Fibroblast of the conjunctiva (primary cell): ENCODE results near the gene IVD.

Source experiments
- DNase-seq: peaks from one replicate; pipeline ENCODE4 v3.0.0-alpha.2; 2010; ENCODE audit warnings: low read depth

IVD gene

DNA sequence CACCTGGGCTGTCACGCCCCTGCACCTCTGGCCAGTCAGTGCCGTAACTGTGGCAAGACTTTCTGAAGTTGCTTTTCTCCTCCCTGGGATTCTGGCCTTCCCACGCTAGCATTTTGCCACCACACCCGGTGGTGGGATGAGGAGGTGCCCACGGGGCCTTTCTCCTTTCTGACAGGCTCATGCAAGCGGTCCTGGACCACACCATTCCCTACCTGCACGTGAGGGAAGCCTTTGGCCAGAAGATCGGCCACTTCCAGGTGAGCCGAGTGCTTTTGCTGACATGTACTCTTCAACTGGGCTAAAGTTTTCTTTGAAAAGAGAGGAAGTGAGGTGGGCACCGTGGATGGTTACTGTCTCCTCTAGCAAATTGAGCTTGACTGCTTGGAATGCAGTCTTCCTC, 9.6 kb downstream of the IVD start:
- DNase-seq, result no peak

DNA sequence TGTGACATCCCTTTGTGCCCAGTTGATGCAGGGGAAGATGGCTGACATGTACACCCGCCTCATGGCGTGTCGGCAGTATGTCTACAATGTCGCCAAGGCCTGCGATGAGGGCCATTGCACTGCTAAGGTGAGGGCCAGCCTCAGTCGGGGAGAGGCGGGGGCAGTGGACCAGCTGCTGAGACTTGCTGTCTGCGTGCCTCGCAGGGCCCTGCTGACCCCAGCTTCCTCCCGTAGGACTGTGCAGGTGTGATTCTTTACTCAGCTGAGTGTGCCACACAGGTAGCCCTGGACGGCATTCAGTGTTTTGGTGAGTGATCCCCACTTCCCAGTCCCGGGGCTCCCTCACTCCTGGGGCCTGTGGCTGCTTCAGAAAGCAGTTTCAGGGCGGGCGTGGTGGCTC, 10.5 kb downstream of the IVD start:
- DNase-seq, result no peak

DNA sequence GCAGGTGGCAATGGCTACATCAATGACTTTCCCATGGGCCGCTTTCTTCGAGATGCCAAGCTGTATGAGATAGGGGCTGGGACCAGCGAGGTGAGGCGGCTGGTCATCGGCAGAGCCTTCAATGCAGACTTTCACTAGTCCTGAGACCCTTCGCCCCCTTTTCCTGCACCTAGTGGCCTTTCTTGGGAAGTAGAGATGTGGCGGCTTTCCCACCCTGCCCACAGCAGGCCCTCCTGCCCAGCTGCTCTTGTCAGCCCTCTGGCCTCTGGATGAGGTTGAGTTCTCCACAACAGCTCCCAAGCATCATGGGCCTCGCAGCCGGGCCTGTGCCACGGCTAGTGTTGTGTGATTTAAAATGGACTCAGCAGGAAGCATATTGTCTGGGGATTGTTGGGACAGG, 12.5 kb downstream of the IVD start:
- no peak for DNase-seq

DNA sequence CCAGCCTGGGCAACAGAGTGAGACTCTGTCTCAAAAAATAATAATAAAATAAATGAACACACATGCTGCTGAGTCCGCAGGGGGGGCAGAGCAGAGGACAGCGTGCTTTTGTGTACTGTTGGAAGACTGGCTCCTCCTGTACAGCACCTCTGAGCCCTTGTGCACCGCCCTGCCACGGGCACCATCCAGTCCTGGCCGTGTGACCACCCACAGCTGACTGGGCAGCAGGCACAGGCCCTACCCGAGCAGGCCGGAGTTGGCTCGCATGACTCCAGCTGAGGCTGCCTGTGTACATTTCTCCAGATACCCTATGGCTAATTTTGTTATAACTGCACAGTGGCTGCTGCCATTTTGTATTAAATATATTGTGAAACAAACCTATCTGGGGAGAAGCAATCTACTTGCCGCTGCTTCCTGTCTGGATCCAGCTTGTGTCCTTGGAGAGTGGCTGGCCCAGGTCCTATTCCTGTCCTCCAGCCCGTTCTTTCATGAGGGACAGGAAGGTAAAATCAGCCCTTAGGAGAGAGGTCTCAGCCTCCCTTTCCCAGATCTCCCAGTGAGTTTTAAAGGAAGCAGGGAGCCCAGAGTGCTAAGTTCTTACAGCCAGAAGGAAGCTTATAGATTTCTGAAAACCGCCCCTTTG, 14.6 kb downstream of the IVD start:
- DNase-seq, result no peak

DNA sequence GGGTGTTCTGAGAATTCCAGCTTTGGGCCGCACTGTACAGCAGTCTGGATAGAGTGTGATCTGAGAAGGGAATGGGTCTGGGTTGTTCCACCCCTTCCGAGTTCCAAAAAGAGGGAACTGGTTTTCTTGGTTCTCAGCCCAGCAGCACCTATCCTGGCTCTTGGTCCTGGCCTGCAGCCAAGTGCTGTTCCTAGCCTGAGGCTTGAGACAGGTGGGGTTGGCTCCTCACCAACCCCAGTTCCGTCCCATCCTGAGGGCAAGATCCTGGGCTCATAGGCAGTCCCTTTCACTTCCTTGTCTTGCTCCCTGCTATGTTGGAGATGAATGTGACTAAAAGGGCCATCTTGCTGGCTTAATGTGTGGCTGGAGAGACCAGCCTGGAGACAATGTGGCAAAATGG, 15.2 kb downstream of the IVD start:
- no peak for DNase-seq

DNA sequence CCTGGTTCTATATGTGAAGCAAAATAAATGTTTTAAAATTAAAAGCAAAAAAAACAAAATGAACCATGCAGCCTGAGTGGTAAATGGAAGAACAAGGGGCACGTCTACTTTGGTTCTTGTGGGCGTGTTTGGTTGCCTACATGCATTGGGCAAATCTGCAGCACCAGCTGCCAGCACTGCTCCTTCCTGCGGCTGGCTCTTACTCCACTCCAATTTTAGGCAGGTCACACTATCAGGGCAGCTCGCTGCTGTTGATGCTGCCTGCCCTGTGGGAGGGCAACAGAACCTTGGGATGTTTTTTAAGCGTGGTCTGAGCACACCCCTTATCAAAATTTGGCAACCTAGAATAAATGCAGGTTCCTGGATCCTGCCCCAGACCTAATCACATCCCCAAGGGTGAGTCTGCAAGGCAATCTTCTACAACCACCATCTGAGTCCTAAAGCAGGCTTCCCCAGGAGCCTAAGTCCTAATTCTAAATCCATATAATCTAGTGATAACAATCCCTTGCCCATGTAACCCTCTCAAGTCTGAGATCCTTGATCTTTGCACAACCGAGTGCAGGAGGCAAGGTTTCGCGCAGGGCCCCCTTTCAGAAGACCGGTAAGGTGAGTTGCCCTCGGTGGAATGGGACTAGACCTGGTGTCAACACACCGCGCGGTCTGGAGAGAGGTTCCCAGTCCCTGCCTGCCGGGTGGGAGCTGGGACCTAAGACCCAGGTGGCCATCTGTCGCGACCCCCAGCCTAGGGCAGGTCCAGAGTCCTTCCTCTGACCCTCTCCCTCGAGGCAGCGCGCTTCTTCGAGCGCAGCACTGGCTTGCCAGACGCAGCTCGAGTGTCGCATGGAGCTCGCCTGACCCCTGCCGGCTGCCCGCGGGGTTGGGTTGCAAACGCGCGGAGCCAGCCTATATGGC, 15.9 kb downstream of the IVD start:
- peak; percentile 43 for DNase-seq

DNA sequence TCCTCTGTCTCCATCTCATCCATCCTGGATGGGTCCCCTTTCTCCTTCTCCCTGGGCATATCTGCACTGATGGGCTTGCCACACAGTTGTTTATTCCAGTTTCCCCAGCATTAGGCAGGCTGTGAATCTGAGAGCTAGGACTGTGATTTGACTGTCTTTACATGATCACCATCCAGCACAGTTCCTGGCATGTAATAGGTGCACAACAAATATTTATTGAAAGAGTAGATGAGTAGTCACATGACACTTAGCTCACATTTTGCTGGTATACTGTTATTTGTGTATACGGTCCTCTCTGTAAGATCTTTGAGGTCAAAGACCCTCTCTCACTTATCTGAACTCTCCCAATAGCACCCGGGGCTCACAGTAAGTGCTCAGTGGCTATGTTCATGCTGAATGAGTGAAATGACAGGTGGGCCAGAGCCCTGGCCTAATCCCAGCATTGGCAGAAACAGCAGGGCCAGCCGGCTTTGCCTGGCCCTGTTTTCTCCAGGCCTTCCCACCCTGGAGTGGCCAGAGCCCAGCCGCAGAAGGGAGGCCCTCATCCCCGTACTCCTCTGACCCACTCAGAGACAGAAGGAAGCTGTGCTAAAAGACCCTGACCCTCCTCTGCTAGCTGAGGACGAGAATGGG, 19.0 kb downstream of the IVD start:
- DNase-seq, result no peak

DNA sequence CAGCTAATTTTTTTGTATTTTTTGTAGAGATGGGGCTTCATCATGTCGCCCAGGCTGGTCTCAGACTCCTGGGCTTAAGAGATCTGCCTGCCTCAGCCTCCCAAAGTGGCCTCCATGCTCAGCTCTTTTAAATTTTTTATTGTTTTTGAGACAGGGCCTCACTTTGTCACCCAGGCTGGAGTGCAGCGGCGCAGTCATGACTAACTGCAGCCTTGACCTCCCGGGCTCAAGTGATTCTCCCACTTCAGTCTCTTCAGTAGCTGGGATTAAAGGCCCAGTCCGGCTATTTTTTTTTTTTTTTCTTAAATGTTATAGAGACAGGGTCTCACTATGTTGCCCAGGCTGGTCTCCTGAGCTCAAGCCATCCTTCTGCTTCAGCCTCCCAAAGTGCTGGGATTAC, 20.1 kb downstream of the IVD start:
- no peak for DNase-seq

DNA sequence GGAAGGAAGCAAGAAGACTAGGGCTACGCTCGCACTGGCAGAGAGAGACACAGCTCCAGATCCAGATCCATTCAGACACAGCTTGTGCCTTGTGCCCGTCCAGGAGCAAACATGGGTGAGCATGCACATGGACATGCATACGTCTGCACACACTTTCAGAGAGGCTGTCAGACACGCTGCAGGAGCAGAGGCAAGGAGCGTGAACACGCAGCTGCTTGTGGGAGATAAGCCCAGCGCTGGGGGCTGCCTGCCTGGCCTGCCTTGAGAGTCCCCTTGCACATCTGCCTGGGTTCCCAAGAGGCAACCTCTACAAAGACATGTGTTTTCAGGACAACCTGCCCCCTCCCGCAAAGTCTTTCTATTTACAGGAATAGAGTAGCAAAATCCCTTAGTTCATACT, 21.6 kb downstream of the IVD start:
- DNase-seq, result no peak

DNA sequence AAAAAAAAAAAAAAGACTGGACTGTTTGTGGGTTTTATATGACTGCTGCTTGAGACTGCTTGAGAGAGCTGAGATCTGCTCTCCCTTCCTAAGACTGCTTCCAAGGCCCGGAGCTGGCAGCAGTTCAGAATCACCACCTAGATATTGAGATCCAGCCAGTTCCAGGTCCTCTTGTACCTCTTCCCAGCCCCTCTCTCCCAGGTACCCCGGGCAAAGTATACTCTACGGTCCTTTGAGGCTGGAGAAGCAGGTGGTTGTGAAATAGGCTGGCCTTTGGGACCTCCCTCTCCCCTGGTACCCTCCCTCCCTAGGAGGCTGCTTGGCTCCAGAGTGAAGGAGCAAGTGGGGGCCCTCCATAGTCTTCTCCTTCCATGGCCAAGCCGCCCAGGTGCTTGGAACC, 22.6 kb downstream of the IVD start:
- no peak for DNase-seq

DNA sequence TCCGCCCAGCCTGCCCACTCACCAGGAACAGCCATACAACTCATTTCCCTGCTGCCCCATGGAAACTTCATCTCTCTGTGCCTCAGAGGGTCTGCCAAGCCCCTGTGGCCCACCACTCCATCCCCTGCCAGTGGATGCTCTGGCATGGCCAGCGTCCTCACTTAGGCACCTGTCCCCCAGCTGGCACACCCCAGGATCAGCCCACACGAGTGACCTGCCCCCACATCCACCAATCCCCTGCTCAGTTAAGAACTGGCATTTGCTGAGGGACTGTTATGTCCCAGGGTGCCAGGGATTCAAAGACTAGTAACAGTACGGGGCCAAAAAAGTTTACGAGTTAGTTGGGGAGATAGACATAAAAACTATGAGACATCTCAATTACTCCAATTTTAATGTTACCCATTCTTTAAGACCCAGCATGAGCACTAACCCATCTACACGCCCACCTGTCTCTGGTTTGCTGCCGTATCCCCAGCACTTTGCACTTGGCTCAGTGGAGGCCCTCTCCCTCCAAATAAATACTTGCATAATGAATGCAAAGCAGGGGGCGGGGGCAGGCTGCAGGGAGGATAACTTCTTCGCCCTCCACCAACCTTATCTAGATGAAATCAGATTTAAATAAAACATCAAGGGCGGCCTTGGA, 23.6 kb downstream of the IVD start:
- no peak for DNase-seq

DNA sequence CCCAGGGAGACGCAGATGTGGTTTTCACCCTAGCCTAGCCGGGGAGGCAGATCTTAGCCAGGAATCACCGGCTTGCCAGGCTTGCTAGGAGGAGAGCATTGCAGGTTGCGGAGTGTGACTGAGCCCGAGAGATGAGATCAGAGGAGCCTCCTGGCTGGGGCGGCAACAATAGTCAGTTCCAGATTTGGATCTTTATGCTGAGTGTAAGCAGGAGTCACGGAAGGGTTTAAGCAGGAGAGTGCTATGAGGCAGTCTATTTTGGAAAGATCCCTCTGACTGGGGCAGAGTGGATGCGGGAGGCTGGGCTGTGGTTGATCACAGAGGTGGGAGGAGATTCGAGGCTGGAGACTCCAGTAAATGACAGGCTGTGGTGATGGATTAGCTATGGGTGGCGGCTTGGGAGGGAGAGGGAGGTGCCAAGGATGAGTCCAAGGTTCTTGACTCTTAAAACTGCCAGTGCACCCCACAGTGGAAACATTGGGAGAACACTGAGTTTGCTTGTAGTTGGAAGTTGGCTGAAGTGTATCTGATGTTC, 24.7 kb downstream of the IVD start:
- no peak for DNase-seq

DNA sequence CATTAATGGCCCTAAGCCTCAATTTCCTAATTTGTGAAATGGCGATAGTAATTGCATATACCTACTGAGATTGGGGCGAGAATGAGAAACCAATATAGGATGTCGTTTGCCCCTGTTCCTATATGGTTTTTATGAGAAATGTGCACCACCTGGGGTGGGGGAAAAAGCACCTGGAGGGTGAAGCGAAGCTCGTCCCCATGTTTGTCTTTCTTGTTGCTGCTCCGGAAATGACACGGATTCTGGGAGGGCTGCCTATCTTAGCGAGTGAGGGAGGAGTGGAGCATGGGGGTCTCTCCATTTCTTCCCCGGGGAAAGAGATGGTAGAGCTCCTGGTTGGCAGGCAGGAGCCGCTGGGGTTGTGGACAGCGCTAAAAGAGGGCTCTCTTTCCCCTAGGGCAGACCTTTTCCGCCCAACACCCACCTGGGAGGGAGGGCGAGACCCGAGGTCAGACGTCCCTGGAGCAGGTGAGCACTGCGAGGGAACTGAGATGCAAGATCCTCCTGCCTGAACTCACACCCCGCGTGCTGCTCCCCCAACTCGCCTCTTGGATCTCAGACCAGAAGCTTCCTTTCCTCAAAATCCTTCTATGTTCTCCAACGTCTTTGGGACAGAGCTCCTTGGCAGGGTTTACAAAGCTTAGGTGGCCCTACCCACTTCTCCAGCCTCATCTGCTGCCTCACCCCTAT, 29.6 kb downstream of the IVD start:
- no peak for DNase-seq

DNA sequence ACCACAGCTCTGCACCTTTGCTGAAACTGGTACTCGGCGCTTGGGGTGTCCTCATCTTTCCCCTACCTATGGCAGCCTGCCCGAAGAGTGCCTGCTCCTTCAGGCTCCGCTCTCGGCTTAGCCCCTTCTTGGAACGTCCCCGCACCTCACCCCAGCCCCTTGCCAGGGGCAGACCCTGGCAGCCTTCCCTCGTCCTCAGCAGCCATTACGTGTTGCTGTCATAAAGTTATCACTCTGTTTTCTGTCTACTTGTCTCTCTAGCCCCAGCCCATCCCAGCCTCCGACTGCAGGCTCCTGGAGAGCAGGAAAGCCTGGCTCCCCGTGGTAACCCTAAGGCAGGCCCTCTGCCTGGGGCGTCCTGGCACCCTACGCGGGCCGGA, 30.1 kb downstream of the IVD start:
- no peak for DNase-seq

DNA sequence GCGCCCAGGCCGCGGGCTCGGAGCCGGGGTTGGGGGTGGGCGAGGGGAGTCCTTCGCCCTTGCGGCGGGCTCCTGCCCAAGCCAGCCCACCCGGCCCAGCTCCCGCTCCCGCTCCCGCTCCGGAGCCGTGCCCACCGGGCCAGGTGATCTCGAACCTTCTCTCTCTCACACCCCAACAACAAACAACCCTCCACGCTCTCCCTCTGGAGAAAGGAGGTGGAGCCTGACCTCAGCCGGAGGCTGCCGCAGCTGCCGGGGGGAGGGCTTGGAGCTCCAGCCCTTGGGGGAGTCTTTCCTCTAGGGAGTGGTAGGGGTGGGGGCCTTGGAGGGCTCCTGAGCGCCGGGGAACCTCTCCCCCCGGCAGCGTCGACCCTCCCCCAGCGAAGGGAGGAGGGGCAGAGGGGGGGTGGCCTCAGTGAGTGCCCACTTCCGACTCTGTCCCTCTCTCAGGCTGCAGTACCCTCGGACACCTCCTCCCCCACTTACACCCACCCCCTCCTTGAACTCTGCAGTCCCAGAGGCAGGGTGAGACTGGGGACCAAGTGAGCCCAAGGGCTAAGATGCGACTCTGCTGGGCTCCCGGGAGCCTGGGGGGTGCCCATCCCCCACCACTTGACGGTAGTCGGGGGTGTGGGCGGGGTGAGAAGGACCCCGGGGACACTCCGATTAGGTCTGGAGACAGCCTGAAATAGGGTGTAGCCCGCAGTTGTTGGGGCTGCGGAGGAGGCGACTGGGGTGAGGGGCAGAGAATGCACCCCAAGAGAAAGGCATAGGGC, 30.7 kb downstream of the IVD start:
- no peak for DNase-seq

DNA sequence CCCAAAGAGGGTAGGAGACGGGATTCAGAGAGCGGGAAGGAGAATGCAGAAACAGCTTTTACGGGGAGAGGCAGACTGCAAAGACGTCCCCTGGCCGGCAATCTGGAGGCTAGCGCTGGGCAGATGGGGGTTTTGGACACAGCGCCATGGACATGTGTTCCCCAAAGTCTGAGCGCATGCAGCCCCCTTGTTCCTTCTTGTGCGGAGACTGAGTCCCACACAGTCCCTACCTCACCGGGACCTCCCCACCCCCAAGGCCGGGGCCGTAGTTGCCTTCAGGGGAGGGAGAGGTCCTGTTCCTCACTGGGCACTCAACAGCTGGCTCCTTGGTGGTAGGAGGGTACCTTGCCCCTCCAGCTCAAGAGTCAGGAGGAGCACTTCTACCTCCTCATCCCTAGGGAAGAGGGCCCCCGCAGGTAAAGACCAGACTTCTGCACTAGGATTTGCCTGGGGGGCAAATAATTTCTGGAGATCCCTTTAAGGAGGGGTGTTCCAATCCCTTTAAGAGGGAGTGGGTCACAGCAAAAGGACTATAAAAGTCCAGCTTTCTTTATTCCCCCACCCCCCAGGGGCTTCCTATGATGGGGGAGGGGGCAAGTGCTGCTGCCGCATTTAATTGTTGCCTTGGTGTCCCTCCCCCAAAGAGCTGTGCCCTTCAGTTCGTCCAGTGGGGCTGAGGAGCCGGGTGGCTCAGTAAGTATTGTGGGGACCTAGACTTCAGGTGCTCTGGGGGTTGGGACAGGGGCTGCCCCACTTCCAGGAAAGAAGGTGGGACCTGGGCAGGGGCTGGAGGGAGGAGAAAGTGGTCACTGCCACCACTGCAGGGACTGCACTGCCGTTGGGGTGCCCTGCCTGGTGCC, 31.5 kb downstream of the IVD start:
- no peak for DNase-seq

DNA sequence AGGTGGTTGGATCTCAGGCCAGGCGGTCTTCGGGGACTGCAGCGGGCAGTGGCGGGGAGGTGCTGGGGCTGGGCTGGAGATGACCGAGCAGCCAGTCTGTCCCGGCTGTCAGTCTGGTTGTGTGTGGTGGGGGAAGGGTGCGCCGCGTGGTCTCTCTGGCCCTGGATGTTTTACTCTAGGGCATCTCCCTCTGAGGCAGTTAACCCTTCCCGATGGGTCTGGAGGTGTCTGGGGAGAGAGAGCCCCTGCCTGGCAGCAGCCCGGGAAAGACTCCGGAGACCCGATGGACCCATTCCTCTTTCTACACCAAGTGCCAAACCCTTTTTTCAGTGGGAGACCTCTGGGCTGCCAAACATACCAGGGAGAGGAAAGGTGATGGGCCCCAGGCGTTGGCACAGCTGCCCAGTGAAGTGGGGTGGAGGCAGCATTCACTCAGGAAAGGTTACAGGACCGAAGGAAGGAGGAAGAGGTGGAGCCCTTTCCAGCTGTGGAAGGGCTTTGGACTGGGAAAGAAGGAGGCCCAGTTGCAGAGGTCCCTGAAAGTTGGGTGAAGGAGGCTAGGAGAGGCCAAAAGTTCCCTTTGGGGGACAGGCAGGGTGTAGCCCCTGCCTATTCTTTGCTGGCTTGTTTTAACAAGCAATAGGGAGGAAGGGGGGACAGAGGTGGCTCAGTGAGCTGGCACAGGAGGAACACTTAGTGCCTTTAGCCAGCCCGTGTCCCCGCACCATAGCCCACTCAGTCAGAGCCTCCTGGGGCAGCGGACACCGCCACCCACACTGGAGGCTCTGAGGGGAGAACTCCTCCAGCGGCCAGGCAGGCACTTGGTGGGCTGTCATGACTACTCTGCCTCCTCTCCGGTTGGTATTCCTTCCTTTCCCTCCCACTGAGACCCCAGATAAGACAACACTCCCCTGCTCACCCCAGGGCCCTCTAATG, 32.4 kb downstream of the IVD start:
- no peak for DNase-seq

DNA sequence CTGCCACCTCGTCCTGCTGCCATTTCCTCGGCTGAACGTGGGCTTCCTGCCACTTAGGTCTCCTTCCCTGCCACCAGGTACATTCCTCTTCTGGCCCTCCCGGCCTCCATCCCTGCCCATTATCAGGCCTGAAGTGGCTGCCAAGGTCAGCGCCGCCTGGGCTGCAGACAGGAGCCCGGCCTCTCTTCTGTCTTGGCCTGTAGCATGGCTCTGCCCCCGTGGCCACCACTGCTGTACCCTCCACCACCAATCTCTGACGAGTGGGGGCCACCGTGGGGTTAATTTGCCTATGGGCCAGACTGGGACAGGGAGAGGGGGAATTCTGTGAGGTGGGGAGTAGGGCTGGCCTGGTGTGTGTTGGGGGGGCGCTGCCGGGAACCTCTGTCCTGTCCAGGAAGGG, 33.1 kb downstream of the IVD start:
- no peak for DNase-seq

DNA sequence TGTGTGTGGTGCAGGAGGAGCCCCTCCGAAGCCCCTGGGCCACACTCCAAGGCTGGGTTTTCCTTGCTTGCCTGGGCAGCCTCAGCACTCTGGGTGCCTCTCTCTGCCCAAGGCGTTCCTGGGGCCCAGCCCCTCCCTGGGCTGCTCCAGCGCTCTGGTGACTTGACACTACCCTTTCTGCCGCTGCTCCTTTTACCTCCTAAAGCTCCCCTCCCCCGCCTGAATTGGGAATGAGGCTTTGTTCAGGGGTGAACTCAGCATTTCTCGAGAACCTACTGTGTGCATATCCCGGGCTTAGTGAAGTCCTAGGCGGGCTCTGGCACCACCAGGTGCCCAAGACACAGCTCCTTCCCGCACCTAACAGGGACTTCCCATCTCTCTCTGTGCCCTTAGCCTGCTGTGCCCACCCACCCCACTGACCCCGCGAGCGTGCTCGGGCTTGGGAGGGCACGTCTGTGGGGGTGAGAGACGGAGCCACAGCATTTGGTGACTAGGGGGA, 33.9 kb downstream of the IVD start:
- no peak for DNase-seq
